Ishikawa (cell line): Measurements from ENCODE around the gene CD300C.

Source experiments
- RAD21 ChIP-seq: IDR thresholded peaks from 2 replicates; pipeline ENCODE4 v1.6.1; 2012; ENCODE audit warnings: low read depth
- YY1 ChIP-seq: IDR thresholded peaks from 2 replicates; pipeline ENCODE4 v1.6.1; 2012; ENCODE audit warnings: low read depth
- ZBTB7A ChIP-seq: IDR thresholded peaks from 2 replicates; pipeline ENCODE4 v1.6.1; 2012; ENCODE audit warnings: low read depth
- TF ChIP-seq, protein P1 (sequence below): IDR thresholded peaks from 2 replicates; pipeline ENCODE4 v1.6.1; 2012; ENCODE audit warnings: low read depth, mild to moderate bottlenecking

DNA sequence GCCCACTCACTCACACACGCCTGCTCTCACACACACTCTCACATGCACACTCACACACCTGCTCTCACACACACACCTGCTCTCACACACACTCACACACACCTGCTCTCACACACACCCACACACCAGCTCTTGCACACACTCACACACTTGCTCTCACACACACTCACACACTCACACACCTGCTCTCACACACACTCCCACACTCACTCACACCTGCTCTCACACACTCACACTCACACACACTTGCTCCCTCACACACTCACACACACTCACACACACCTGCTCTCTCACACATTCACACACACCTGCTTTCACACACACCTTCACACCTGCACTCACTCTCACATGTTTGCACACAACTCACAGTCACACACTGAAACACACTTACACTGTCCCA is 17.4 kb upstream of the CD300C start:
- TF ChIP-seq ZBTB7A (no peak), RAD21 (no peak), YY1 (no peak)
- TF ChIP-seq, protein P1, sequence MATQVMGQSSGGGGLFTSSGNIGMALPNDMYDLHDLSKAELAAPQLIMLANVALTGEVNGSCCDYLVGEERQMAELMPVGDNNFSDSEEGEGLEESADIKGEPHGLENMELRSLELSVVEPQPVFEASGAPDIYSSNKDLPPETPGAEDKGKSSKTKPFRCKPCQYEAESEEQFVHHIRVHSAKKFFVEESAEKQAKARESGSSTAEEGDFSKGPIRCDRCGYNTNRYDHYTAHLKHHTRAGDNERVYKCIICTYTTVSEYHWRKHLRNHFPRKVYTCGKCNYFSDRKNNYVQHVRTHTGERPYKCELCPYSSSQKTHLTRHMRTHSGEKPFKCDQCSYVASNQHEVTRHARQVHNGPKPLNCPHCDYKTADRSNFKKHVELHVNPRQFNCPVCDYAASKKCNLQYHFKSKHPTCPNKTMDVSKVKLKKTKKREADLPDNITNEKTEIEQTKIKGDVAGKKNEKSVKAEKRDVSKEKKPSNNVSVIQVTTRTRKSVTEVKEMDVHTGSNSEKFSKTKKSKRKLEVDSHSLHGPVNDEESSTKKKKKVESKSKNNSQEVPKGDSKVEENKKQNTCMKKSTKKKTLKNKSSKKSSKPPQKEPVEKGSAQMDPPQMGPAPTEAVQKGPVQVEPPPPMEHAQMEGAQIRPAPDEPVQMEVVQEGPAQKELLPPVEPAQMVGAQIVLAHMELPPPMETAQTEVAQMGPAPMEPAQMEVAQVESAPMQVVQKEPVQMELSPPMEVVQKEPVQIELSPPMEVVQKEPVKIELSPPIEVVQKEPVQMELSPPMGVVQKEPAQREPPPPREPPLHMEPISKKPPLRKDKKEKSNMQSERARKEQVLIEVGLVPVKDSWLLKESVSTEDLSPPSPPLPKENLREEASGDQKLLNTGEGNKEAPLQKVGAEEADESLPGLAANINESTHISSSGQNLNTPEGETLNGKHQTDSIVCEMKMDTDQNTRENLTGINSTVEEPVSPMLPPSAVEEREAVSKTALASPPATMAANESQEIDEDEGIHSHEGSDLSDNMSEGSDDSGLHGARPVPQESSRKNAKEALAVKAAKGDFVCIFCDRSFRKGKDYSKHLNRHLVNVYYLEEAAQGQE: no peak
